GM21786 (cell line): ENCODE data around the gene MGLL.
A peak's percentile ranks its signal among the peaks of the same experiment; 100 is the strongest.

Experiments
- ATAC-seq: cut with Tn5 transposase; IDR thresholded peaks from one replicate; pipeline ENCODE4 v1.9.1; 2021; ENCODE audit not compliant: unreplicated experiment

MGLL gene

DNA sequence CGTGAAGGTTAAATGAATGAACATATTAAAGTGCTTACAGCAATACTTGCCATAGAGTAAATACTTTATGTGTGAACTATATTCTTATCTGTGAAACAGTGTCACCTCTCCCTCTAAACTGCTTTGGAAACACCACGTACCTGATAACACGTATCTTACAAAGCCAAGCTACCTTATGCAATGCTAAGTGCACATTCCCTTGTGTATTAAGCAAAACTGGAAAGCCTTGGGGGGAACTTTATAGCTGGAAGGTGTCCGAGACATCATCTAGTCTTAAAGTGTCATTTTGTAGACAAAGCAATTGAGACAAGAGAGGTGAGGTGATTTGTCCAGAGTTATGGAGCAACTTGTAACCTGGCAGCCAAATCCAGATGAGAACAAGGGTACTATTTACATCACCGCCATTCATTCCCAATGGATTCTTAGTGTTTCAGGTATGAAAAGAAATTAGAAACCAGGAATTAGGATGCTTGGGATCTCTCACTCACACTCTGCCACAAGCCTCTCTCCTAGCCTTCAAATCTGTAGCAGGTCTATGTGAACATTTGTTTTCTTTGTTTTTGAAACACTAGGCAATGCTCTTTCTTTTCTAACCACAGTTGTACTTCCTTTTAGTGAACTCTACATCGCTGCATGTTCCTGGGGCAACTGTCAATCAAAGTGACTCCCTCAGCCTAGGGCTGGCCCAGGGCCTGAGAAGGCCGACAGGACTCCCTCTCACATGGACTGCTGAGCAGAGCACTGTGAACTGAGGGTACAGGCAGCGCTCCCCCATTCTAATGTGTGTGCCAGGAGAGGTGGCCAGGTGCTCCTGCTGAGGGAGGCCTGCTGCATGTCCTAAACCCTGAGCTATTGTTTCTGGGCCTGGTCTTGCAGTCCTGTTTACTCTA lies 13.9 kb upstream of the MGLL start:
- peak; percentile 88 for ATAC-seq

DNA sequence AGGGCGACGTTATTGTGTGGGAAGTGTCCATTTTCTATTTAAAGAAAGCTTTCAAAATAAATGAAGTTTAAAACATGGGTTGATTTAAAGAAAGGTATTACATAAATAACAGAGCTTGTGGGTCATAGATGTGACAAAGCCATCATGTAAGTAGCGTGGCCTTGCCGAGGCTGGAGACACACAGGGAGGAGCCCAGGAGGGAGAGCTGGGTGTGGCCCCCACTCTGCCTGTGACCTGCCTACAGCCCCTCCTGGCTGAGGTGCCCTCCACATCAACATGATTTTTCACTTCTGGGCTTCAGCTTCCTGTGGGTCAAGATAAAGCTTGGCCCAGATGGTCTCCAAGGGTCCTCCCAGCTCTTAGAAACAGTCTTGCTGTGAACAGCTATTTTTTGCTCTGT lies 12.5 kb upstream of the MGLL start:
- no peak for ATAC-seq

DNA sequence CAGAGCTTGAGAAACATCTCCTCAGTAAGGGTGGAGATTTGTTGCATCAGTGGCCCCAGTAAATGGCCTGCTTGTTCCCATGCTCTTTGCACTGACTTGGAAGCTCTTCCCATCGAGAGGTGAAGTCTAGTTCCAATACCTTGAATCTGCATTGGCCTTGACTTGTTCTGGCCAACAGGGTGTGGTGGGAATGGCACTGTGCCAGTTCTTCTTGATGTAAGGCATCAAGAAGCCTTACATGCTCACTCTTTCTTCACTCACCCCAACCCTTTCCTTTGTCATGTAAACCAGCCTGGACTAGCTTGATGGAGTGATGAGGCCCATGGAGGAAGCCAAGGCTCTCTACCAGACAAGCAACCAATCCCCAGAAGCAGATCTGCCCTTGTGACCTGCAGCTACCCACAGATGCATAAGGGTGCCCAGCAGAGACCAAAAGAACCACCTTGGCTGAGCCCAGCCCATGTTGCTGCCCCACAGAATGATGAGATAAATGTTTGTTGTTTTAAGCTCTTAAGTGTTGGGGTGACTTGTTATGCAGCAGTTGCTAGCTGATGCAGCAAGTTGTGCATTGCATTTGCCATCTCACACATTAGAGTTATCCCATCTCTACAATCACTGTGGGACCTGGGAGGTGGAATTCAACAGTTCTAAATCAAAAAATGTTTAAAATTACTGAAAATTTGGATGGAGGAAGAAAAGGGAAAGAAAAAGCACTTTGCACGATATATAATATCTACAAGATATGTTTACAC lies 11.1 kb upstream of the MGLL start:
- no peak for ATAC-seq

DNA sequence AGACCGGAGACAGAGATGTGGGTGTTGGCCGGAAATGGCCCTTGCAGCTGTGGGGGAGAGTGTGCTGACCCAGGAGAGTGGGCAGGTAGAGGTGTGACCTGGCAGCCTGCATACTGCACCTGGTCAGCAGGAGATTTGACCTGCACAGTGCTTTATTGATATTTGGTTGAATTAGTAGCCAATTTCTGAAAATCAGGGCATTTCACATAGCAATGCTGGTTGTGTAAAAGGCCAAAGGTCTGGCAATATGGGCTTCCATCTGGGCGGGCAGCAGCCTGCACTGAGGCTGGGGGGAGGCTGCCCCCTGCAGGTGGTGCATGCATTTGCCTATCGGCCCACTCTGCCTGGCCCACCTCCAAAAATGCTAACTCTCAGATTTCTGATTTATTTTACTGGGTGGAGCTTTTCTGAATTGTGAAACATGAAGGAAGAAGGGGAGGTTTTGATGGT lies 9.4 kb upstream of the MGLL start:
- ATAC-seq, result no peak

DNA sequence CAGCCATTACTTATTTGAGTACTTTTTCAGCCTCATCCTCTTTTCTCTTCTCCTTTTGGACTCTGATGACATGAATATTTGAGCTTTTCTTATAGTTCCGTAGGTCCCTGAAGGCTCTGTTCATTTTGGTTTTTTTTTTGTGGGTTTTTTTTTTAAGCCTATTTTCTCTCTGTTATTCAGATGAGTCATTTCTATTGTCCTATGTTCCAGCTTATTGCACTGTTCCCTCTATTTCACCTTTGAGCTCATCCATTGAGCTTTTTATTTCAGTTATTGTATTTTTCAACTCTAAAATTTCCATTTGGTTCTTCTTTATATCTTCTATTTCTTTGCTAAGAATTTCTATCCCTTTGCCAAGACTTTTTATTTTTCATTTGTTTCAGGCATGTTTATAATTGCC lies 7.2 kb upstream of the MGLL start:
- no peak for ATAC-seq

DNA sequence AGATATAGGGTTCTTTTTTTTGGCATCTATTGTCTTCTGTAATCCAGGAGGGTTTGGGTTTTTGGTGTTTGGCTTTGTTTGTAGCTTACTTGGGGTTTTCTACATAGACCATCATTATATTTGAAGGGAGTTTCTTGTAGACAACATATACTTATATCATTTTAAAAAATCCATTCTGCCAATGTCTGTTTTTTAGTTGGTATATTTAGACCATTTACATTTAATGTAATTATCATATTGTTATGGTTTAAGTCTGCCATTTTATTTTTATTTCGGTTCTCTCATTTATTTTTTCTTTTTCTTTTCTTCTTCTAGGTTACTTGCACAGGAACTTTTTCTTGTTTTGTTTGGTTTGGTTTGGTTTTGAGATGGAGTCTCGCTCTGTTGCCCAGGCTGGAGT lies 5.5 kb upstream of the MGLL start:
- ATAC-seq, result no peak

DNA sequence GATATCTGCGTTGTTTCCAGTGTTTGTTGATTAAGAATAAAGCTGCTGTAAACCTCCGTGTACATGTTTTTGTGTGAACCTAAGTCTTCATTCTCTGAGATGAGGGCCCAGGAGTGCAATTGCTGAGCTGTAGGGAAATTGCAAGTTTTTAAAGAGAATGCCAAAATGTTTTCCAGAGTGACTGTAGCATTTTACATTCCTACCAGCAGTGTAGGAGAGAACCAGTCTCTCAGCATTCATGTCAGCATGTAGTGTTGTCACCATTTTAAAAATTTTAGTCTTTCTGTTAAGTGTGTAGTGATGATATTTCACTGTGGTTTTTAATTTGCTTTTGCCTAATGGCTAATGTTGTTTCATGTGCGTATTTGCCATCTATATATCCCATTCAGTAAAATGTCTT lies 3.4 kb upstream of the MGLL start:
- no peak for ATAC-seq

DNA sequence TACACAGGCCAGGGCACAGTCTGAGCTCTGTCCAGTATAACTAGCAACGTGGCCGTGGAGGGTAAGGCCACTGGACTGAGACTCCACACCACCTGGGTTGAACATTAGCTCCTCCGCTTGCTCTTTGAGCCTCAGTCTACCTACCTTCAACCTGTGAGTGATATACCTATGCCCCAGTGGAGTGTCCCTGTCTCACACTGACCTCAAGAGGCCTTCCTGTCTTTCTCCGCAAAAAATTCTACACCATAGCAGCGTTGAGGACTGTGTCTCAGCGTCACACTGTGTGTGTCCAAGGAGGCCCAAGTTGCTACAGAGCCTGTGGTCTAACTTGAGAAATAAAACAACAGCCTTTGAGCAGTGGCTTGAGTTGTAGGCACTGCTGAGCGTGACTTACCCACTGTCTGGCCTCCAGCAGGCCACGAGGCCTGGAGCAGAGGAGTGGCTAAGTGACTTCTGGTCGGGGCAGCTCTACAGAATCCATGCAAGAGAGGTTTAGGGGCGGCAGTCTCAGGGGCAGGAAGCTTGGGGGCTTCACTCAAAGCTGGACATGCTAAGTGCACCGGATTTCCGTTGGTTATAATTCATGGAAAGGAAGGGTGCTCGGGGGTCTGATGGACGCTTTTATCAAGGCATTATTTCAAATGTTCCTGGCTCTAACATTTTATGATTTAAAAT lies 2.0 kb upstream of the MGLL start:
- no peak for ATAC-seq

DNA sequence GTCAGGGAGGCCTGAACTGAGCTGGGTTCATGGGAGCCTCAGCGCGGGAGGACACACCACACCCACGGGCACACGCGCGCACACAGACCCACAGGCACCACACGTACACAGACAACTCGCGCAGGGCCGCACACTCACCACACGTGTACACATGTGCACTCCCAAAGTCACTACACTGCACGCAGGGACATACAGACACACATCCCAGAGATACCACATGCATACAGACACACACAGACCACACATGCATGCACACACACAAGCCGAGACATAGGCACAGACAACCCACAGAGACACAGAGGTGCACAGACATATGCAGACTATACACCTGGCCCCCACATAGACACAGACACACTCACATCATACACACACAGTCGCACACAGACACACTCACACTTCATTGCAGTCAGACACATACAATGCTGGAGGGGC lies 1.1 kb upstream of the MGLL start:
- no peak for ATAC-seq

DNA sequence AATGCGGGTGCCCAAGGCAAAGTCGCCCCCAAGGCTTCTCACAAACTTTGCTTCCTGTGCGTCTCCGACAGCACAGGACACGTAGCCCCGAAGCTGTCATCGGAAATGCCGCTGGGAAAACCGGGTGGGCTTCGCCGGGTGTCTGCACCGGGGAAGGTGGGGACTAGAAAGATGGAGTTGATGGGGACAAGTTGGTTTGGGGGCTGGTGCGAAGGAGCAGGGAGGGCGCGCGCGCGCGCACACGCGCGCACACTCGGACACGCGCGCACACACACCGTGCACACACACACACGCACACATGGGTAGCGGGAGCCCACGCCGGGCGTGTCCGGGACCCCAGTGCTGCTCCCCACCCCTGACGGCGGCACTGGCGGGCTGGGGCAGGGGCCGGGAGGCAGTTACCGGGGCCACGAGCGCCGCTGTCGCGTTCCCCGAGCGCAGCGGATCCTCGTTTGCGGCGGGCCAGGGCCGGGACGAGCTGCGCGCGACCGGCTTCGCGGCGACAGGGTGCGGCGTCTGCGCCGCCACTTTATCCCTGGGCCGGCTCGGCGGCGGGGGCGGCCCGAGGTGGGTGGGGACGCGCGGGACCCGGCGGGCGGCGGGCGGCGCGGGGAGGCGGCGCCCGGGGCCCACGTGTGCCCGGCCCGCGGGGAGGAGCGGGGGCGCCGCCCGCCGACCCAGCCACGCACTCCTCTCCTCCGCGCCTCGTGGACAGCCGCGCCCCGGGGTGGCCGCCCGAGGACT lies 539 bp upstream of the MGLL start:
- peak; percentile 34 for ATAC-seq

DNA sequence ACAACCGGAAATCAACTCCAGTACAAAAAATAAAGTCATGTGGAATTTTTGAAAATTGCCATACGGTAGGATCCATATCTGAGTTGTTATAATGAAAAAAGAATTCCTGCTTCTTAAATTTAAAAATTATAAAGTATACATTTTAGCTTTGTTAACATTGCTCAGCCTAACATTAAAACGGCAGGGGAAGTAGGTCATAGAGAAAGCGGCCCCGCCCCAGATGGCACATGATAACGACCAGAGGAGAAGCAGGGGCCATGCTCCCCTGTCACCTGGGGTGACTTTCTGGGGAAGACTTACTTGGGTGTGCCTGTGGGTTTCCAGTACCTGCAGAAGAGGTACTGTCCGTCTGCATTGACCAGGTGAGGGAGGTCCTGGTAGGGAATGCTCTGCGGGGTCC lies 921 bp downstream of the MGLL start:
- ATAC-seq, result no peak

DNA sequence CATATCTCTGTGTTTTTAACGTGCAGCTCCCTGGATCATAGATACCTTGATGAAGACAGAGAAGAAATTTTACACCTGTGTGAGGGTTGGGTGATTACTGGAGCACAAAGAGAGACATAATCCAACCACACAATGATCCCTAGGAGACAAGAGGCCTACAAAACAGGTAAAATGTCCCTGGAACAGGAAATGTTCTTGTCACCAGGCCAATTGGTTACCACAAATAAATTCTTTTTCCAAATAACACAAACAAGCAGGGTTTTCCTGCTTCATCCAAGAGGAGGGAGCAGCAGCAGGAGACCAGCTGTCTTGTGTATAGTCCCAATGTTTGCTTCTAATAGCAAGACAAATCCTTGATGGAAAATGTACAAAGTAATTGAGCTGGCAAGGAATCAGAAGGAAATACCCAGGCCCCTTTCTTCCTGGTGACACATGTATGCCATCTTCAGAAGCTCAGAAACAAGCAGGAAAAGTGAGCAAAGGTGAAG lies 1.4 kb downstream of the MGLL start:
- ATAC-seq, result no peak

DNA sequence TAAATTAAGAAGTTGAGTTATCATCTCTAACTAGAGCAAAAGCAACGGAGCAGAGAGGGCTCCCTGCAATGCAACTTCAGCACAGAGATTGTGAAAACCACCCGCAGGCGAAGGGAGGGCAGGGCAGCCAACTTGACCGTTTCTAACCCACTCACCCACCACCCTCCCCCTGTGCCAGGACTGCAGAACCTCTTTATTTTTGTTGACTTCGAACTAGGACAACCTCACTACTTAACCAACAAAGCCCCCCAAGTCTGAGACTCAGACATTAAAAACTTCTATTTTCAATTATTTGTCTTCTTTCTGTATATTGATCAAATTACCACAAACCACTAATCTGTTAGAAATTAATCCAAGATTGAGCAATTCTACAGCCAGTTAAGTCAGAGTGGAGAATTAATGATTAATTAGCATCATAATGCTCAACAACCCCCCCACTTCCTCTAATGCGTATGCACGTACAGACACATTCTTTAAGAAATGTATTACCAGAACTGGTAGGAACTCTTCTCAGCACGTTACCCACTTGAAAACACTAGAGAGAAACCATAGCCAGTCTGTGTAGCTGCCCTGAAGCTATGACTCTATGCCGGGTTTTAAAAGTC lies 2.0 kb downstream of the MGLL start:
- peak; percentile 36 for ATAC-seq

DNA sequence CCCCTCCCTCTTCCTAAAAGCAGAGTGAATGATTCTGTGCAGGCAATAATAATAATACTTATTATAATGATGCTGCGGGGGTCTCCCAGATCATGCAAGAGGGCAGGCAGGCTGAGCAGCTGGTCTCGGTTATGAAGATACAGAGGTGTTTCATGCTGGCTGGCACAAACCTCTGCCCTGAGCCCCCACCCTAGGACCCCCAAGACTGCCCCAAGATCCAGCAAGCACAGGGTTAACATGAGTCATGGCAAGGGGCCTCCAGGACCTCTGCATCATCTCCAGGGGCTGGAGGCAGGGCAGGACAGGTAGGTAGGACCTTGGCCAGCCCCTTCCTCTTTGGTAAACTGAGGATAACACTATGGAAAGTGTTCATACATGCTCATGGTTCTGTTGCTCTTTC lies 2.7 kb downstream of the MGLL start:
- no peak for ATAC-seq

DNA sequence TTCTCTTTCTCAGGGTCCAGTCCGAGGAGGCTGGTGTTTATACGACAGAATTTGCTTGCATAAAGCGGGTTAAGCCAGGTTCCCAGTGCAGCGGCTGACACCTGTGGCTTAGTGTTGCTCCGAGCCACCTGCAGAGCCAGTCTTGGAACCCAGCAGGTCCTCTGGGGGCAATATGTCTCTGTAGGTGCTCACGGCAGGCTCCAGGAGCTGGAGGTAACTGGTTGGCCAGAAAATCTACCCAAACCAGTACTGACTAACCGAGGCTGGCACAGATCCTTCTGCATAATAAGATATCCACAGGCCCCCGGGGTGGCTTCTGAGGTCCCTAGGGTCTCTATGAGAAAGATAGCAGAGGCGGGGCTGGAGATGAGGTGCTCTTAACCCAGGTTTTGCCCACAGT lies 3.2 kb downstream of the MGLL start:
- no peak for ATAC-seq

DNA sequence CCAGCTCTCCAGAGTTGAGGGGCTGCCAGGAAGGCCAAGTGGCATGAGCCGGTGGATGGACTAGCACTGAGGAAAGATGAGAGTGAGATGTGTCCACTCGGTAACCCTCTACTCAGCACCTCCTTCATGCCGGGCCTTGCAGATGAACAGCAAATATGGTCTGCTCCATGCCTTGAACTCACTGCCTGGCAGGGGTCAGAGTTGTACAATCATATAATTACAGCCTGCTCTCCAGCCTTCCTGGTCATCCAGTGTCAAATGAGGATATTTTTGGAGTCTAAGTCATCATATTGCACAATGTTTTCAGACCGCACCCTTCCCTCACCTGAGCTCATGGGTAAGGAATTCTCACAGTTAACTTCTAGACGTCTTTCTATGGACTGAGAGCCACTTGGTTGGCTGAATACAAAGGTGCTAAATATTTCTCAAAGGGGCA lies 4.9 kb downstream of the MGLL start:
- no peak for ATAC-seq

DNA sequence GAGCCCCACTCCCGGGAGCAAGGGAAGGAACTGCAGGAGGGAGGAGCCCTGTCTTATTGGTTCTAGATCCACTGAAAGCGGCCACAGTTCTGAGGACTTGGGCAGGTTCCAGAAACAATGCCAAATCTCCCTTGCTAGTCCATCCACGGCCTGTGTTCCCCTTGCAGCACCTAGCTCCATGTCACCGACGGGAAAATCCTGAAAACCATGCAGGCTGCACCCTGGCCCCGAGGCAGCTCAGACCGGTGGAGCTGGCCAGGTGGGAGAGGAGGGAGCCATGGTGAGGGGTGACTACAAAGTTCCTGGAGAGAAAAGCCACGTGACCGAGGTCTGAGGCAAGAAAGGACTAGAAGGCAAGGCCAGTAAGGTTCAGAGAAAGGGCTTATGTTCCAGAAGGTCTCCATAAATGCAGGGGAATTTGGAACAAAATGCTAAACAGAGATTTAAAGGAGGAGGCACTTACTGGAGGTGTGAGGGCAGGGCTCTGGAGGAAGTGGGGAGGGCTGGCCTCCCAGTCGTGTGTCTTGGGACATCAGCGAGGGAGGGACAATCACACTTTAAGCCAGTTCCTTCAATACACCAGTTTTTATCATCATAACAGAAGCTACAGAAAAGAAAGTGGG lies 5.4 kb downstream of the MGLL start:
- ATAC-seq, result no peak

DNA sequence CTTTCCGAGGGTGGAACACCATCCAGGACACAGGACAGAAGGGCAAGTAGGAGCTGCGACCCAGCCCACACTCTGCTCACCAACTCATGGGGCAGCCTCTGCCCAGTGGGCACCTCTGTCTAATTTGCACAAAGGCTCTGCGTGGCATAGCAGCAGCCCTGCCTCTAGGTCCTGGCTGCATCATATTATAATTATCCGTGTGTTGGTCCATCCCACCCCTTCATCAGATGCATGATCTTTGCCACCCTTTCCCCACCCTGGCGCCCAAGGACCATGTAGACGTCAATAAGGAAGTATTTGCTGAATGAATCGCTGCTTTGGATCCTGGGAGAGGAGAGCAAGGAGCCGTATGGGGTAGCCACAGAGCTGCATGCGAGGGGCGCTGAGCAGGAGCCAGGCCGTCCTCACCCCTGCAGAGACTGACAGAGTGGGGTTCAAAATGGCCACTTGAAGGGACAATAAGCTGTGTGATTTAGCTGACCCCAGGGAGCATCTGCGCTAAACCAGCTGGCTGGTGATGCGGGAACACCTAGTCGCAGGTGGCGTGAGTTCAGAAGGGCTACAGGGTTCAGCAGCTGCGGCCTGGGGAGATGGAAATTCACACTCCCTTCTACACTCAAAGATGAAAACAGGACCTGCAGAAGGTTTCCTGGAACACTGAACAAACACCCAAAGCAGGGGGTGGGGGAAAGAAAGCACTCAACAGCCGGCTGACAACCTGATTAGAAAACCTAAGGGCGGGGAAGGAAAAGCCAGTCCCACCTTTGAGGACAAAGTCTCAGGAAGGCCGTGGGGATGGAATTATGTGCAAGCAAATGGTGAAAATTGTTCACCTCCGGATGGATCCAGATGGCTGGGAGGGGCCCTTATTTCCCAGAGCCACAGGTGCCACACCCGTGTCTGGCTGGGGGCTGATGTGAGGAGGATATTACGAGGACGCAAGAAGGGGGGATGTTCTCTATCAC lies 6.4 kb downstream of the MGLL start:
- ATAC-seq, result no peak

DNA sequence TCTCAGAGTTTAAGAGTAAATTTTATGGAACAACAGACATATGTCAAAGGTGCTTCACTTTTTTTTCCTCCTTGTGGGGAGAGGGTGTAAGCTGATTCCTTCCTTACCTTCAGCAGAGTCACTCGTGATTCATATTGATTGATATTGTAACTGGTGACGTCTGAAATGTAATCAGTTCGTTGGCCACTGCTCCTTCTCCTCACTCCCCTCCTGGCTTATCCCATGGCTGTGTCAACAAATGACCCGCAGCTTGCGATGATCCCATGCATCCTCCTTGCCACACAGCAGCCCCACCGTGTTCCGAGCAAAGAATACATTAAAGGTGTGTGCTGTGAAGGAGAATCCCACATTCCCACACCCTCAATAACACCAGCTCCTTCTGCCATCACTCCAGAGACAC lies 7.3 kb downstream of the MGLL start:
- no peak for ATAC-seq
